Panc1 (cell line): ENCODE results near the gene NDUFS4. TPM values are rescaled to one million over a fixed set of nuclear protein-coding genes. Genes with fewer than 3 reads are reported as not detected.

ENCODE experiments used
- ATAC-seq: fragments of 200-7000 bp; cut with Tn5 transposase; 2 replicates; pipeline ENCODE4 v1.9.1; 2020; ENCODE audit warnings: mild to moderate bottlenecking, moderate library complexity
- BruUV-seq: library from RNA; stranded (reverse); fragments of 400-500 nt; replicated peaks from 2 replicates; lab custom pipeline; 2021; lab: Mats Ljungman, UMichigan
- CTCF ChIA-PET: fragments of 300-600 bp; sonication (Branson Sonifier 250); formaldehyde crosslinking; loops from one replicate; lab custom pipeline; 2022; ENCODE audit warnings: antibody characterized with exemption; lab: Charles Lee
- POLR2A ChIA-PET: fragments of 300-600 bp; sonication (Branson Sonifier 250); formaldehyde crosslinking; loops from one replicate; lab custom pipeline; 2022; ENCODE audit warnings: antibody characterized with exemption; lab: Charles Lee
- DNase-seq: peaks from one replicate; pipeline ENCODE4 v3.0.0-alpha.2; 2010; ENCODE audit warnings: low read depth, low spot score
- H3K27ac ChIP-seq: 2 replicates; pipeline ENCODE4 v1.5.1; 2011; ENCODE audit warnings: mild to moderate bottlenecking, low read length, inconsistent platforms
- H3K27me3 ChIP-seq: fragments of 200-500 bp; sonication (Bioruptor generic); 2 replicates; pipeline ENCODE4 v1.6.0; 2014; ENCODE audit warnings: low read length, inconsistent platforms; ENCODE audit not compliant: control insufficient read depth, insufficient read depth
- H3K36me3 ChIP-seq: fragments of 200-500 bp; sonication (Bioruptor generic); 2 replicates; pipeline ENCODE4 v1.5.1; 2014; ENCODE audit warnings: inconsistent platforms, mild to moderate bottlenecking, low read length, moderate library complexity; ENCODE audit not compliant: control insufficient read depth, insufficient read depth
- H3K4me1 ChIP-seq: 2 replicates; pipeline ENCODE4 v1.5.1; 2011; ENCODE audit warnings: inconsistent platforms, mild to moderate bottlenecking, low read length, moderate library complexity; ENCODE audit not compliant: control insufficient read depth, insufficient read depth
- H3K4me3 ChIP-seq, 2 experiments: 2 replicates each; pipeline ENCODE4 v1.5.1; 2011 to 2012; ENCODE audit warnings: low read depth in 2 of 2, low read length in 2 of 2, mild to moderate bottlenecking in 2 of 2, inconsistent platforms in 1 of 2, moderate library complexity in 1 of 2
- H3K9me3 ChIP-seq: fragments of 200-500 bp; sonication (Bioruptor generic); 2 replicates; pipeline ENCODE4 v1.5.1; 2014; ENCODE audit warnings: low read depth, mild to moderate bottlenecking, inconsistent platforms, low read length, moderate library complexity; ENCODE audit not compliant: control insufficient read depth, insufficient read depth
- CTCF ChIP-seq: fragments of 450-650 bp; IDR thresholded peaks from 2 replicates; pipeline ENCODE4 v1.5.1; 2017; ENCODE audit warnings: mild to moderate bottlenecking
- POLR2AphosphoS5 ChIP-seq: IDR thresholded peaks from 2 replicates; pipeline ENCODE4 v1.6.1; 2012; ENCODE audit warnings: mild to moderate bottlenecking, low read depth, low read length, moderate library complexity
- REST ChIP-seq, 2 experiments: IDR thresholded peaks; 2 replicates each; pipeline ENCODE4 v1.6.1; 2011 to 2012; ENCODE audit warnings: low read depth in 2 of 2, control low read depth in 1 of 2, low read length in 1 of 2, mild to moderate bottlenecking in 1 of 2, moderate library complexity in 1 of 2; ENCODE audit not compliant: insufficient read depth in 1 of 2
- SIN3A ChIP-seq: IDR thresholded peaks from 2 replicates; pipeline ENCODE4 v1.6.1; 2012; ENCODE audit warnings: low read depth, mild to moderate bottlenecking, low read length, moderate library complexity, borderline replicate concordance; ENCODE audit not compliant: insufficient read depth
- TCF7L2 ChIP-seq: IDR thresholded peaks from 2 replicates; pipeline ENCODE4 v1.6.1; 2011; ENCODE audit warnings: mild to moderate bottlenecking, low read depth, low read length, inconsistent platforms
- in situ Hi-C: cut with HindIII; loops from 2 replicates; pipeline ENCODE4 v1.10.0; 2016; ENCODE audit warnings: low sequenced_read_pairs, low pct_unique_long_range_greater_than_20kb
- intact Hi-C: fragments of 100-400 bp; cut with micrococcal nuclease; formaldehyde crosslinking; loops from one replicate; pipeline ENCODE4 v1.10.0; 2022; ENCODE audit not compliant: unreplicated experiment
- total RNA-seq: library from RNA; stranded (reverse); gene quantifications from one replicate; pipeline ENCODE4 v1.2.1, GENCODE V29; 2021; ENCODE audit not compliant: unreplicated experiment

Gene NDUFS4
- total RNA-seq, 1 experiment from 2014 or later = 86.2 TPM

GRCh38 chr5:53576674-53577073 lies 16.2 kb downstream of the NDUFS4 start:
- in situ Hi-C loops (no loop called here), intact Hi-C loops (no loop called here)
- H3K27me3 ChIP-seq = no peaks in the 10 kb centered on the region
- no peak overlapping the region for H3K27ac ChIP-seq
- no peak overlapping the region for H3K4me3 ChIP-seq
- no peak for TF ChIP-seq POLR2AphosphoS5
- no peak for TF ChIP-seq REST (IDR thresholded peaks at IDR 0.05; ENCODE audit: insufficient read depth in 1 of 2, low read depth in 2 of 2, low read length in 1 of 2)
- no peak for TF ChIP-seq TCF7L2
- TF ChIP-seq SIN3A = no peak
- TF ChIP-seq CTCF = no peak
- ATAC-seq (no peak), DNase-seq (no peak)
- no peaks in the 10 kb centered on the region for H3K9me3 ChIP-seq
- H3K4me1 ChIP-seq = no peaks in the 10 kb centered on the region
- ChIA-PET POLR2A (no interaction called here), CTCF (no interaction called here)
- H3K36me3 ChIP-seq = no peaks in the 10 kb centered on the region
- BruUV-seq = TSS peak; percentile 14

- no peaks in the 10 kb centered on the region for H3K27me3 ChIP-seq
- BruUV-seq = no TSS peak
Measured at GRCh38 chr5:53578854-53579253, 18.4 kb downstream of the NDUFS4 start.

More at GRCh38 chr5:53578854-53579253, 18.4 kb downstream of the NDUFS4 start:
- TF ChIP-seq TCF7L2 = no peak
- no peak for TF ChIP-seq REST (IDR thresholded peaks at IDR 0.05; ENCODE audit: insufficient read depth in 1 of 2, low read depth in 2 of 2, low read length in 1 of 2)
- no peak for TF ChIP-seq CTCF
- no peak for TF ChIP-seq POLR2AphosphoS5
- TF ChIP-seq SIN3A = no peak
- H3K27ac ChIP-seq = no peak overlapping the region
- H3K9me3 ChIP-seq = no peaks in the 10 kb centered on the region
- no peak overlapping the region for H3K4me3 ChIP-seq
- H3K36me3 ChIP-seq = no peaks in the 10 kb centered on the region
- H3K4me1 ChIP-seq = no peaks in the 10 kb centered on the region
- ChIA-PET CTCF (no interaction called here), POLR2A (no interaction called here)
- DNase-seq (no peak), ATAC-seq (no peak)
- intact Hi-C loops = no loop called here
- in situ Hi-C loops = no loop called here
